Suprapubic skin (tissue), 3 donors: ENCODE data around the gene CRK.

ENCODE experiments used
- POLR2AphosphoS5 ChIP-seq, 3 donors: sonication (generic); formaldehyde crosslinking; IDR thresholded peaks; one replicate each; pipeline ENCODE4 v1.6.1; 2017; ENCODE audit warnings: antibody characterized with exemption in 3 of 3
- TF ChIP-seq, protein P1 (sequence below), 2 donors: fragments of 200-600 bp in 1 of 2; fragments of 450-650 bp in 1 of 2; sonication (generic) in 1 of 2; IDR thresholded peaks; one replicate each; pipeline ENCODE4 v1.5.1; 2016 to 2019; ENCODE audit warnings: antibody characterized with exemption in 2 of 2, mild to moderate bottlenecking in 1 of 2, moderate library complexity in 1 of 2

DNA sequence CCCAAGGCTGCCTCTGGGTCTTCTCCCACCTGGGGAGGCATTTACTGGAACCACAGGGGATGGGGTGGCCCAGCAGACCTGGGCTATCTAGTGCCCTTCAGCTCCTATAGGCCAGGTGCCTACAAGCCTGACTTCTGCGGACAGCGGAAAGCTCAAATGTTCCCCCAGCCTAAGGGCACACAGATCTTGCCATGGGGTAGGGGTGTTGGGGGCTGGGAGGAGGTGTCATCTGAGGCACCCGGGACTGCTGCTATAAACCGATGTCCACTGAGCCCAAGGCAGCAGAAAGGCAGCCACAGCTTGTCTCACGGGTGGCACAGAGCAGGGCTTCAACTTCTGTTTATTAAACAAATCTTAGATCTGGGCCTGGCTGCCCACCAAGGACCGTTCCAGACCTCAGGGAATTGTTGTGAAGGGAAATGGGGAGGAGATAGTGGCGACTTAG lies 32.8 kb upstream of the CRK start:
- TF ChIP-seq POLR2AphosphoS5 (IDR thresholded peaks at IDR 0.05) = no peak
- TF ChIP-seq, protein P1, sequence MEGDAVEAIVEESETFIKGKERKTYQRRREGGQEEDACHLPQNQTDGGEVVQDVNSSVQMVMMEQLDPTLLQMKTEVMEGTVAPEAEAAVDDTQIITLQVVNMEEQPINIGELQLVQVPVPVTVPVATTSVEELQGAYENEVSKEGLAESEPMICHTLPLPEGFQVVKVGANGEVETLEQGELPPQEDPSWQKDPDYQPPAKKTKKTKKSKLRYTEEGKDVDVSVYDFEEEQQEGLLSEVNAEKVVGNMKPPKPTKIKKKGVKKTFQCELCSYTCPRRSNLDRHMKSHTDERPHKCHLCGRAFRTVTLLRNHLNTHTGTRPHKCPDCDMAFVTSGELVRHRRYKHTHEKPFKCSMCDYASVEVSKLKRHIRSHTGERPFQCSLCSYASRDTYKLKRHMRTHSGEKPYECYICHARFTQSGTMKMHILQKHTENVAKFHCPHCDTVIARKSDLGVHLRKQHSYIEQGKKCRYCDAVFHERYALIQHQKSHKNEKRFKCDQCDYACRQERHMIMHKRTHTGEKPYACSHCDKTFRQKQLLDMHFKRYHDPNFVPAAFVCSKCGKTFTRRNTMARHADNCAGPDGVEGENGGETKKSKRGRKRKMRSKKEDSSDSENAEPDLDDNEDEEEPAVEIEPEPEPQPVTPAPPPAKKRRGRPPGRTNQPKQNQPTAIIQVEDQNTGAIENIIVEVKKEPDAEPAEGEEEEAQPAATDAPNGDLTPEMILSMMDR (IDR thresholded peaks at IDR 0.05) = no peak
